A549 (cell line): ENCODE results near the gene HAND2. TPM values are rescaled to one million over a fixed set of nuclear protein-coding genes. Genes with fewer than 3 reads are reported as not detected.

ENCODE experiments used
- ATAC-seq, 2 experiments: fragments of 200-7000 bp in 1 of 2; fragments of >200 bp in 1 of 2; cut with Nextera tagmentation in 1 of 2; cut with Tn5 transposase in 1 of 2; 3 replicates each; pipeline versions ENCODE4 v1.8.0 to v1.9.1; 2018 to 2020; ENCODE audit warnings: mild to moderate bottlenecking in 1 of 2, moderate library complexity in 1 of 2
- CTCF ChIA-PET: fragments of 300-600 bp; sonication (Branson Sonifier 250); formaldehyde crosslinking; extraction: SDS; loops from one replicate; lab custom pipeline; 2021; ENCODE audit warnings: antibody characterized with exemption, inconsistent platforms; lab: Yijun Ruan, JAX
- POLR2A ChIA-PET: fragments of 350-600 bp; formaldehyde crosslinking; extraction: SDS; loops from one replicate; lab custom pipeline; 2021; ENCODE audit warnings: antibody characterized with exemption, inconsistent platforms; lab: Yijun Ruan, JAX
- DNase-seq, 2 experiments: peaks; one replicate each; pipeline versions ENCODE4 v3.0.0 to v3.0.0-alpha.2; 2011 to 2016; ENCODE audit warnings: low read depth in 1 of 2, low spot score in 1 of 2
- FAIRE-seq: peaks from 2 replicates; lab custom pipeline; 2011; peaks lifted over from hg19 to GRCh38; lab: Jason Lieb, UNC
- H3K27ac ChIP-seq, 2 experiments: fragments of >200 bp; sonication (Bioruptor Twin); formaldehyde crosslinking; 3 replicates each; pipeline ENCODE4 v1.5.1; 2016 to 2017
- H3K4me1 ChIP-seq: fragments of >200 bp; sonication (Bioruptor Twin); formaldehyde crosslinking; 3 replicates; pipeline ENCODE4 v1.6.1; 2016
- H3K4me2 ChIP-seq: fragments of >200 bp; sonication (Bioruptor Twin); formaldehyde crosslinking; 3 replicates; pipeline ENCODE4 v1.6.1; 2016
- H3K4me3 ChIP-seq: fragments of >200 bp; sonication (Bioruptor Twin); formaldehyde crosslinking; 3 replicates; pipeline ENCODE4 v1.5.1; 2016
- H3K9me3 ChIP-seq: fragments of >200 bp; sonication (Bioruptor Twin); formaldehyde crosslinking; 3 replicates; pipeline ENCODE4 v1.6.1; 2016
- BCL3 ChIP-seq: fragments of >200 bp; sonication (Bioruptor Twin); formaldehyde crosslinking; IDR thresholded peaks from 3 replicates; pipeline ENCODE4 v1.6.1; 2016
- CTCF ChIP-seq: fragments of >200 bp; sonication (Bioruptor Twin); formaldehyde crosslinking; IDR thresholded peaks from 3 replicates; pipeline ENCODE4 v1.5.1; 2016
- EHMT2 ChIP-seq: fragments of 200-600 bp; sonication (generic); IDR thresholded peaks from 2 replicates; pipeline ENCODE4 v1.6.1; 2016; ENCODE audit warnings: antibody characterized with exemption, low read depth, mild to moderate bottlenecking, moderate library complexity
- ELK1 ChIP-seq: fragments of 150-350 bp; IDR thresholded peaks from 2 replicates; pipeline ENCODE4 v1.6.1; 2014; ENCODE audit warnings: low read depth, mild to moderate bottlenecking, low read length
- ESRRA ChIP-seq: fragments of 150-350 bp; IDR thresholded peaks from 2 replicates; pipeline ENCODE4 v1.6.1; 2014; ENCODE audit warnings: mild to moderate bottlenecking, low read length, borderline replicate concordance
- FOSB ChIP-seq: fragments of 250-450 bp; sonication (Bioruptor Pico); IDR thresholded peaks from 2 replicates; pipeline ENCODE4 v1.5.0; 2020; ENCODE audit warnings: mild to moderate bottlenecking, moderate library complexity
- GATA3 ChIP-seq: IDR thresholded peaks from 2 replicates; pipeline ENCODE4 v1.6.1; 2012; ENCODE audit warnings: borderline replicate concordance
- HMGXB4 ChIP-seq: fragments of 250-450 bp; sonication (Bioruptor Pico); IDR thresholded peaks from 2 replicates; pipeline ENCODE4 v1.5.0; 2021; ENCODE audit warnings: mild to moderate bottlenecking, moderate library complexity, borderline replicate concordance
- HOXA7 ChIP-seq: fragments of 250-450 bp; sonication (Bioruptor Pico); IDR thresholded peaks from 2 replicates; pipeline ENCODE4 v1.5.0; 2020; ENCODE audit warnings: mild to moderate bottlenecking, moderate library complexity
- JUNB ChIP-seq: fragments of >200 bp; sonication (Bioruptor Twin); formaldehyde crosslinking; IDR thresholded peaks from 2 replicates; pipeline ENCODE4 v1.6.1; 2016
- MAFK ChIP-seq: fragments of 450-650 bp; IDR thresholded peaks from 2 replicates; pipeline ENCODE4 v1.6.1; 2014; ENCODE audit not compliant: partially characterized antibody
- MAX ChIP-seq: IDR thresholded peaks from 2 replicates; pipeline ENCODE4 v1.6.1; 2012
- NR3C1 ChIP-seq: fragments of >200 bp; sonication (Bioruptor Twin); formaldehyde crosslinking; IDR thresholded peaks from 3 replicates; pipeline ENCODE4 v1.6.1; 2017
- PBX3 ChIP-seq: IDR thresholded peaks from 2 replicates; pipeline ENCODE4 v1.6.1; 2012
- POLR2AphosphoS2 ChIP-seq: conservative IDR thresholded peaks from 2 replicates; pipeline ENCODE4 v1.6.1; 2012; ENCODE audit warnings: low read length, improper control_type of control experiment, inconsistent platforms
- RNF2 ChIP-seq: fragments of 200-600 bp; sonication (generic); IDR thresholded peaks from 2 replicates; pipeline ENCODE4 v1.6.1; 2016; ENCODE audit warnings: low read depth, mild to moderate bottlenecking, antibody characterized with exemption, moderate library complexity, borderline replicate concordance
- SMC3 ChIP-seq: fragments of >200 bp; sonication (Bioruptor Twin); formaldehyde crosslinking; IDR thresholded peaks from 3 replicates; pipeline ENCODE4 v1.6.1; 2018; ENCODE audit warnings: inconsistent platforms
- SREBF2 ChIP-seq: fragments of 450-650 bp; IDR thresholded peaks from 2 replicates; pipeline ENCODE4 v1.6.1; 2014; ENCODE audit warnings: mild to moderate bottlenecking, moderate library complexity
- ZC3H11A ChIP-seq: fragments of 450-650 bp; IDR thresholded peaks from 2 replicates; pipeline ENCODE4 v1.6.1; 2014; ENCODE audit warnings: antibody characterized with exemption, mild to moderate bottlenecking
- ZFP36 ChIP-seq: fragments of 450-650 bp; IDR thresholded peaks from 2 replicates; pipeline ENCODE4 v1.6.1; 2014; ENCODE audit warnings: borderline replicate concordance; ENCODE audit not compliant: partially characterized antibody
- ZNF302 ChIP-seq: fragments of 250-450 bp; sonication (Bioruptor Pico); IDR thresholded peaks from 2 replicates; pipeline ENCODE4 v1.9.0; 2021; ENCODE audit warnings: inconsistent platforms, mild to moderate bottlenecking, moderate library complexity
- ZSCAN20 ChIP-seq: fragments of 250-450 bp; sonication (Bioruptor Pico); IDR thresholded peaks from 2 replicates; pipeline ENCODE4 v1.8.0; 2022; ENCODE audit warnings: mild to moderate bottlenecking, moderate library complexity
- WGBS: methylation state at CpG from one replicate; pipeline ENCODE4 v1.1.6; 2017; ENCODE audit errors: missing lambda C conversion rate; 5-methylcytosine and 5-hydroxymethylcytosine counted together
- polyA plus RNA-seq, 4 experiments: library from polyadenylated mRNA; depleted of rRNA in 3 of 4; stranded (reverse); fragments of >200 nt; fragmentation: RNase III in 1 of 4; extraction: RNeasy Plus Mini Kit Qiagen cat#74134 plus additional on column Dnase treatment in 1 of 4; gene quantifications; 2 replicates in 3 of 4; 3 replicates in 1 of 4; pipeline ENCODE4 v1.2.3, GENCODE V29; 2011 to 2017

HAND2 gene
- polyA plus RNA-seq, 2 of the 4 experiments (the other 2 are of a cell fraction) = 0.44 to 0.63 TPM

GRCh38 chr4:173573286-173573685 is 43.3 kb upstream of the HAND2 start (continued):
- TF ChIP-seq ZC3H11A = no peak

GRCh38 chr4:173572493-173573129 is 42.6 kb upstream of the HAND2 start:
- FAIRE-seq (no peak), ATAC-seq (no peak), DNase-seq (no peak)
- Histone ChIP-seq H3K9me3 (no peaks in the 10 kb centered on the region), H3K4me3 (no peak overlapping the region), H3K27ac (no peak overlapping the region), H3K4me2 (no peak overlapping the region), H3K4me1 (no peaks in the 10 kb centered on the region)
- WGBS = 39% methylated on average over 3 of the region's 3 CpGs
- TF ChIP-seq PBX3 (no peak), POLR2AphosphoS2 (no peak), CTCF (no peak), MAFK (peak; percentile 32)
- TF ChIP-seq, all 56 proteins: peak for 1
- POLR2A ChIA-PET = no interaction called here
- CTCF ChIA-PET = no interaction called here

GRCh38 chr4:173571620-173572019 is 41.6 kb upstream of the HAND2 start:
- no peak overlapping the region for H3K27ac ChIP-seq
- H3K4me3 ChIP-seq = no peak overlapping the region
- ATAC-seq (no peak), DNase-seq (no peak)
- H3K4me2 ChIP-seq = no peak overlapping the region
- no peaks in the 10 kb centered on the region for H3K4me1 ChIP-seq
- TF ChIP-seq ZFP36 (no peak), ZSCAN20 (CRISPR knock-in tag) (no peak), ESRRA (no peak), EHMT2 (no peak), NR3C1 (no peak), HOXA7 (CRISPR knock-in tag) (no peak), MAX (no peak), HMGXB4 (CRISPR knock-in tag) (no peak), SMC3 (no peak), GATA3 (no peak), MAFK (no peak), RNF2 (no peak), ZNF302 (CRISPR knock-in tag) (no peak), CTCF (no peak), FOSB (CRISPR knock-in tag) (no peak), ZC3H11A (no peak), ELK1 (no peak), BCL3 (no peak), JUNB (no peak), SREBF2 (no peak)
- TF ChIP-seq, all 56 proteins: peak for 0
- WGBS = 34% methylated on average over 2 of the region's 2 CpGs
- ChIA-PET POLR2A (no interaction called here), CTCF (no interaction called here)
- H3K9me3 ChIP-seq = no peaks in the 10 kb centered on the region
- FAIRE-seq = no peak
